ENCODE measurements around the gene SLC9A9.
"Not testable (repeated sequence)": the region's sequence is repeated elsewhere in the genome, so short reads cannot be mapped to it uniquely, and the experiment has no call there.

The SLC9A9 gene

DNA sequence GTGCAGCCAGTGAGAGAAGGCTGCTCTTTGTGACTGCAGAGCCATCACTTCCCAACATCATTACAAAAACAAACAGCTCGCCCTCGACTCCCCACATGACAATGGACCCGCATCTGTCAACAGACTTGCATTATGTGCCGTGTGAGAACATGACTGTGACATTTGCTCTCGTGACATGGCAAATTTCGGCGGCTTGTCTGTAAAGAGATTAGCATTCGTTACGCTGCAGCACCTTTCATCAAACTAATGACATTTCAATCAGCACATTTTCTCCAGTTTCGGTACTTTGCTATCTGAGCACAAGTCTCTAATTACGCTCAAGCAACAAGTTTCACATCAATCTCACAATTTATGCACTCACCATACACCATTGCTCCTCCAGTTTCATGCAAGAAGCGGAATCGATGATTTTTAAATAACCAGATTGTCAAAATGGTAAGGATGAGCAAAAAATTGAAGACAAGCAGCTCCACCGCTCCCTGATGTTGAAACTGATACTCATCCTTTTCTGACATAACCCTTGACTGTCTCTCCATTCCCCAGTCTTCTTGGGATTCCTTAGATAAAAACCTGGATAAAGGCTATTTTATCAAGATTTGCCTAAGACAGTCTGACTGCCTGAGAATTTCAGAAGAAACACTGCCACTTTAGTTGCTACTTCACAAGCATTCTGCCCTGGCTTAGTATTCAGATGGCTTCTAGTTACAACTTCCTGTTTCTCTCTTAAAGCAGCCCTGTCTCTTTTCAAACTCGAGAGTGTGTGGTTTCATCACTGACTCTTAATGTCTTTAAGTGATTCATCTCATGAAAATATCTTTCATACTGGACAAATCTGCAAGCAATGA, at the start of gene SLC9A9:
SLC9A9 (minus strand) TSS at position 682 of the 845 bp plus-strand sequence; CDS start at position 536, 146 bp downstream.
- peak; percentile 35 to 38 for DNase-seq

DNA sequence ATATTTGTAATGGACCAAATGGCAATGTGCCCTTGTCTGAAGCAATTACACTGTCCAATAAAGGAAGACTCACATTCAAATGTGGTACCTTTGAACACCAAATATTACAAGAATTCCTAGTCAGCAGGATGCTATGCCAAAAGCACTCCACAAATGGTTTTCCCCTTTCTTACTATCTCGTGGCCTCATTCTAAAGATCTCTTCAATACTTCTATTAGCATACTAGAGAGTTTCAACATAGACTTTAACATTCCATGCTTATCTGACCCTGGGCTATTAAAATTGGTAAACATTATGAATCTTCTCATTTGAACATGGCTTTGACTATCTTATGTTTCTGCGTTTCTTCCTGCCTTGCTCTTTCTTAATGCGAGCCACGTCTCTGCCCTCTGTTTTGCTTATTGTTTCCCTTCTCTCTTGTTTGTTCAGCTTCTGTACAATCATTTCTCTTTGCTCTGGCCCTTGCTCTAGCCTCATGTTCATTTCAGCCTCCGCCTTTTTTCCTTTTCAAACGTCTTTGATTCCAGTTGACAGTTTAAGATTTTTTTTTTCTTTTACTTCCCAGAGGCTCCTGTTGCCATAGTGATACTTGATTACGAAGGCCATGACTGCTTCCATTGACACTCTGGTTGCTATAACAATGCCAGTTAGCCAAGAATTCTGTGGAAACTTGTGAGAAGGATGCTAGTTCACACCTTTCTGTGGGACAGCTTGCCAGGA, 49.5 kb upstream of the SLC9A9 start:
- DNase-seq, result no peak

DNA sequence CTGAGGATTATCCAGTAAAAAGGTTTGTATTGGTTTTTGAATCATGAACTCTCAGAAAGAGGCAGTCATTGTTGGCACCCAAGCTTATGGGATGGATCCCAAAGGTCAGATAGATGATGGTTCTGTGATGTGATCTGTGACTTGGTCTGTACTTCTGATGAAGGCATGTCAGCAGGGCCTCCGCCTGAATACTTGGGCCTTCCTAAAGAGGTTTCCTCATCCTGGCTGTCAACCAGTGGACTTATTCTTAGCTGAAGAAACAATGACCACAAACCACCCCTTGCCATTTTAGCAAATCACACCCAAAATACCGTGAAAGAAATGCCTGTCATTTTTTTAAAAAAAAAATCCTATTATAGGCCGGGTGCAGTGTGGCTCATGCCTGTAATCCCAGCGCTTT, 48.2 kb upstream of the SLC9A9 start:
- no peak for DNase-seq

DNA sequence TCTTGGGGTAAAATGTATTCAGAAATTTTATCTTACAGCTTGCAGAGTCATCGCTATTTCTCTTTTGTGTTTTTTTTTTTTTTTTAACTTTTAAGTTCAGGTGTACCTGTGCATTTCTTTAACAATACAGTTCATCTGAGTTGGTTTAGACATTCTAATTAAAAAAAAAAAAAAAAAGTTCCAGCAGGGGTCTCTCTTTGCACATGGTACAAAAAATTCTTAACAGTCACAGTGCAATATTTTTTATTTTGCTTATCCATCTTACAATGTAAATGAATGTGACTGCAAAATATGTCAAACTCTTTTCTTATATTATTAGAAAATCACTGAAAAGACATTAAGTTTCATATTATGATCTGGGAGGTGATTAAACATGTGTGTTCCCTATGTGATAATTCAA, 47.5 kb upstream of the SLC9A9 start:
- DNase-seq, result no peak

DNA sequence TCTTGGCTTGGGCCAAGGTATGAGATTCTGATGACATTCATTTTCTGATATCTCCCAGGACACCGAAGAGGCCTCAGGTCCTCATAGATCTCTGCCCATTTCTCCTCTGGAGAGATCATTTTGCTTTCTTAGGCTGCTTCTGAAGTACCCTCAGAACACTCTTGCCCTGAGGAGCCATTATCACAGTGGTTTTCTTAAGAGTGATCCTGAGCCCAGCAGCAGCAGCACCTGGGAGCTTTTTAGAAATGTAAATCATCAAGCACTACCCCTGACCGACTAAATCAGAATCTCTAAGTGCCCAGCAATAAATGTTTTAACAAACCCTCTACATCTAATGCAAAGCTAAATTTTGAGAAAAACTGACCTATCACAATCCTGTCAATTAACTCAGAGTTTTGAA, 40.6 kb upstream of the SLC9A9 start:
- DNase-seq, result no peak

DNA sequence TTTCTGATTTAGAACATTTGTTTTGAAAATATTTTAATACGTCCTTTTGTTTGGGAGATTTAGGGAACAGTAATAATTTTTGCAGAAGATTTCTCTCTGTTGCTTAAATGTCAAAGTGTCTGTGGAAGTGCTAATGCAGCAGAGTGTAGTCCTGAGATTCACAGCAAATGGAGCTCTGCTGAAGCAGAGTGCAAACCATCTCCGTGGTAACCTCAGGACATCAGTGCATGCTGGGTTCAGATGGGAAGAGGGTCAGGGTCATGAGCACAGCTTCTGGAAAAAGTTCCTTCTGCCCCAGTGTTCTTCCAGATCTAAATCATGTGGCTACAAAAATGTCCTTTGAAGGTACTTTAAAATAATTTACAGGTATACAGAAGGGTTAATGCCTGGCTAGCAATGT, 39.9 kb upstream of the SLC9A9 start:
- no peak for DNase-seq

DNA sequence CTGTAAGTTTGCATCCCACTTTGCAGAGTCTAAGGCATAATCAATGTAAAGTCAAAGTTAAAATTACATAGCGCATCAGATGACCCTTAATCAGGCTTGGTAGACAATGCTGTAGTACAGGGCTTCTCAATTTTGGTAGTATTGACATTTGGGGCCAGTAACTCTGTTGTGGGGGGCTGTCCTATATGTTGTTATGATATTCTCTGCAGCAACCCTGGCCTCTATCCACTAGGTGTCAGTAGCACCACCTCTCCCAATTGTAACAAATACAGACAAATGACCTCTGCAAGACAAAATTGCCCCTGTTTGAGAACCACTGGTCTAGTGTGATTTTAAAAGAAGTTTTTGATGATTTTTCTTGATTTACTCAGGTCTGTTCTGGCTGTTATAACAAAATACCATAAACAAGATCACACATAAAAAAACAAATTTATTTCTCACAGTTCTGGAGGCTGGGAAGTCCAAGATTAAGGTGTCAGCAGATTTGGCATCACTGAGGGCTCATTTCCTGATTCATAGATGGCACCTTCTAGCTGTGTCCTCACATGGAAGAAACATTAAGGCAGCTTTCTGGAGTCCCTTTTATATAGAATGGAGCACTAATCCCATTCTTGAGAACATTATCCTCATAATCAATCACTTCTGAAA, 37.6 kb upstream of the SLC9A9 start:
- DNase-seq, result peak; percentile 23 to 24

DNA sequence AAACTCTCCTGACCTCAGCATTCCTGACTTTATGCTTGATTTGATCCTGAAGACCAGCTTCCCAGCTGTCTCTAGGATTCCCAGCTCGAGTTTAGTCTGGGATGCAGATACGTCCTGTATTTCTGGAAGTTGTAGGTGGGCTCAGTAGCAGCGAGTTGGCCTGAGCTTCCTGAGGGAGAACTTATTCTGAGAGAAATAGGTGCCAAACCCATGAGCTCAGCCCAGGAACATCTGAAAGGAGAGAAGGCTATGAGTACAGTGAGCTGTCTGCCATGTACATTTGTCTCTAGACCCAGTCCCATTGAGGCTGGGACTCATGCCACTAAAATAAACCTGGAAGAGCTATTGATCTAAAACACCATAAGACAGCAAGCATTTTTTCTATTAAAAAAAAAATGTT, 36.6 kb upstream of the SLC9A9 start:
- no peak for DNase-seq

DNA sequence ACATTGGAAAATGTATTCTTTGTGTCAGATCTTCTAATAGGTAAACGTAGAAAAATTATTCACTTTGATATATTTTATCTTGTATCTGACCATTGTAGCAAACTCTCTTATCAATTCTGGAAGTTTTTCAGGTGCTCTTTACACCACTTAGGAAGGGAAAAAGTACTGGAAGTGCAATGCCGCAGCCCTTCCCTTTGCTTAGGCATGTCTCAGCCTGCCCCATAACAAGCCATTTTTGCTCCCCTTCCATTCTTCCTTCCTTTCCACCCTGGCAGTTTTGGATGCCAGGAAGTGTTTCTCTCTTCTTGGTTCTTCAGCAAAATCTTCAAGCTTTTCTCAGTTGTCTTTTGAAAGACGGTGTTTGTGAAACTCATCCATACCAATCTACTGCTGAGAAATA, 34.9 kb upstream of the SLC9A9 start:
- no peak for DNase-seq

DNA sequence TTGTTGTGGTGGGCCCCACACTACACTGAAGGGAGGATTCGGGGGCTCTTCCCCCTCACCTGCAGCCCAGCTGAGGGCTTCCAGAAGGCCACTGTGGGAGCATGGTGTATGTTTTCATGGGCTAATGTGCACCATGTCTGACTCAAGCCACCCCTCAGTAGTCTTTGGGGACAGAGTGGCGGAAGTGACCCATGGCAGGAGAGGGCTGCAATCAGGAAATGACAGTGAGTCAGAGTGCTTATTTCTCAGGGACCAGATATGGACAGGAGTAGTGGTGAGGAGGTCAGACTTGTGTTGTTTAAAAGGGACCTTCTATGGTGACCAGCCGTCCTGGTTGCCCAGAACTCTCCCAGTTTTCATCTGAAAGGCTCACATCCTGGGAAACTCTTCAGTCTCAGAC, 32.8 kb upstream of the SLC9A9 start:
- DNase-seq, result no peak

DNA sequence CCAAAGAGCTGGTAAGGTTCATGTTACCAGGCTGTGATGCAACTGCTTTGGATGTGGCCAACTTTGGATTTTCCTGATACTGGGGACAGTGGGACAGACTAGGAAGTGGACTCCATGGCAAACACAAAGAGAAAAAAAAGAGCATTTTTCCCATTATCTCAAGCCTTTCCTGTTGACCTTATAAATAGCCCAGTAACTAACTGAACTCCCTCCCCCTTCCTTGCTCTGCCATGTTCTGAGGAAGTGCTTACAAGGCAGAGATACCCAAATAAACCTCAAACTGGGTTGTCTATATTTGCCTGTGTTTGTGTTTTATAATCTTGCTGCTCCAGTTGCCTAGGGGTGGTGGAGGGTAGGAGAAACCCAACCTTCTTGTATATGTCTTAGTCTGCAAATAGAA, 27.3 kb upstream of the SLC9A9 start:
- DNase-seq, result no peak

DNA sequence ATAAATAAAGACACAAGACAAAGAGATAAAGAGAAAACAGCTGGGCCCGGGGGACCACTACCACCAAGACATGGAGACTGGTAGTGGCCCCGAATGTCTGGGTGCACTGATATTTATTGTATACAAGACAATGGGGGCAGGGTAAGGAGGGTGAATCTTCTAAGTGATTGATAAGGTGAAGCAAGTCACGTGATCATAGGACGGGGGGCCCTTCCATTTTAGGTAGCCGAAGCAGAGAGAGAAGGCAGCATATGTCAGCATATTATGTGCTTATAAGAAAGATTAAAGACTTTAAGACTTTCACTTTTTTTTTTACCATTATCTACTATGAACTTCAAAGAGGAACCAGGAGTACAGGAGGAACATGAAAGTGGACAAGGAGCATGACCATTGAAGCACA, 25.3 kb upstream of the SLC9A9 start:
- DNase-seq, result not testable (repeated sequence)

DNA sequence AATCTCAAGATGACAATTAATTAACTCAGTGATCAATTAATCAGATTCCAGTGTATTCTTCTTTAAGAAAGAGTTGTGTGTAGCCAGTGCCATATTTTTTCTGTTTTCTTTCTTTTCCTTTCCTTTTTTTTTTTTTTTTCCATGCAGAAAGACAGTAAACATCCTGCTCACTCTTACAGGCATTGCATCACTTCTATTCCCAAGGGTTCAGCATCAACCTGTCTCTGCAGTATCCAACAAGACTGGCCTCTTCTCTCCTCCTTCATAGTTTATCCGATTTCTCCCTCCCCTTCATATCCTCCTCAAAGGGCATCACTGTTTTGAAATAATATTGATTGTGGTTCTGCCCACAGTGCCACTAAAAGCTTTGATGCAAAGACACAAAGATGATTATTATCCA, 17.0 kb upstream of the SLC9A9 start:
- no peak for DNase-seq

DNA sequence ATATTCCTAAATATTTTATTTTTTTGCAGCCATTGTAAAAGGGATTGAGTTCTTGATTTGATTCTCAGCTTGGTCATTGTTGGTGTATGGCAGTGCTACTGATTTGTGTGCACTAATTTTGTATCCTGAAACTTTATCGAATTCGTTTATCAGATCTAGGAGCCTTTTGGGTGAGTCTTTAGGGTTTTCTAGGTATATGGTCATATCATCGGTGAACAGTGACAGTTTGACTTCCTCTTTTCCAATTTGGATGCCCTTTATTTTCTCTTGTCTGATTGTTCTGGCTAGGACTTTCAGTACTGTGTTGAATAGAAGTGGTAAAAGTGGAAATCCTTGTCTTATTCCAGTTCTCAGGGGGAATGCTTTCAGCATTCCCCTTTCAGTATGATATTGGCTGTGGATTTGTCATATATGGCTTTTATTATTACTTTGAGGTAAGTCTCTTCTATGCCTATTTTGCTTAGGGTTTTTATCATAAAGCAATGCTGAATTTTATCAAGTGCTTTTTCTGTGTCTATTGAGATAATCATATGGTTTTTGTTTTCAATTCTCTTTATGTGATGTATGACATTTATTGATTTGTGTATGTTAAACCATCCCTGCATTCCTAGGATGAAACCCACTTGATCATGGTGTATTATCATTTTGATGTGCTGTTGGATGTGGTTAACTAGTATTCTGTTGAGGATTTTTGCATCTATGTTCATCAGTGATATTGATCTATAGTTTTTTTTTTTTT, 11.4 kb upstream of the SLC9A9 start:
- DNase-seq, result no peak

DNA sequence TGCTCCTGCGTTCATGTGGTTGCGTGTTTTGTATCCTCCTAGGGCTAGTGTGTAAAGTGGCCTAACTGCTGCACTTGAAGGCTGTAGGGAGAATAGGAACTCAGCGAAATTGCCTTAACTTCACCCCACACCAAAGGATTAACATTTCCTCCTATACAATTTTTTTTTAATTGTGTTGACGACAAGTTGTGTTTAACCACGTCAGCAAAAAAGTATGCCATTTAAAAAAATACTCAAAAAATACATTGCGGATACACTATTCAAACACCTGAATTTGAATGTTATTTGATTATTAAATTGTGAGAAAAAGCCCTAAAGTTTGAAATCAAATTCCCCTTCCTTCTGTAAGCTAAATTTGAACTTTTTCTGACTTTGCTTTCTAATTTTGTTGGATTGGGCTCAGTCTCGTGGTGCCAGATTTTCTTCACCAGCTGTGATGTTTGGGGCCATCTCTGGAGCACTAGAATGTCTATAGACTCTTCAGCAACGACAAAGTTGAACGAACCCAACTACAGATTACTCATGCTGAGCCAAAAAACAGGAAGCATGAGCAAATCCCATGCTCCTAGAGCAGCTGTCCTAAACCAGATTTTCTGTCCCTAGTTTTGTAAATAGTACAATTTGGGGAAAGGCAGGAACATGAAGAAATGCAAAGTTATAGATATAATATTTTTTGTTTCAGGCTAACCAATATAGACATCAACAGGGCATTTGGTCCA, 8.1 kb upstream of the SLC9A9 start:
- DNase-seq, result no peak

DNA sequence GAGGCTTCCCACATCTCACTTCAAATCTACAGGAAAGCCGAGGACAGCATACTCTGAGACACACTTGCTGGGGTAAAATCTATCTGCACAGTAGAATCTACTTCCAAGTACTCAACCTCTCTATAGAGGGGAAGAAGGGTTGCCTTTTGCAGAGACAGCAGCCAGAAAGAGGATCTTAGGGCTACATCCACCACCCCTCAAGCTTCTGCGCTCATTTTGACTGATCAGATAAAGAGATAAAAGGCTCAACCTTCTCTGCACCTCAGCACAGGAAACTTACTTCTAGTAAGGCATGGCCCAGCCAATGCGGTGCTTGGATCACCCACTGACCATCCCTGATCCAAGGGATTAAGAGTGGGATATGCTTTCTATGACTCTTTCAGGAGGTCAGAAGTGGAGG, 6.9 kb upstream of the SLC9A9 start:
- no peak for DNase-seq

DNA sequence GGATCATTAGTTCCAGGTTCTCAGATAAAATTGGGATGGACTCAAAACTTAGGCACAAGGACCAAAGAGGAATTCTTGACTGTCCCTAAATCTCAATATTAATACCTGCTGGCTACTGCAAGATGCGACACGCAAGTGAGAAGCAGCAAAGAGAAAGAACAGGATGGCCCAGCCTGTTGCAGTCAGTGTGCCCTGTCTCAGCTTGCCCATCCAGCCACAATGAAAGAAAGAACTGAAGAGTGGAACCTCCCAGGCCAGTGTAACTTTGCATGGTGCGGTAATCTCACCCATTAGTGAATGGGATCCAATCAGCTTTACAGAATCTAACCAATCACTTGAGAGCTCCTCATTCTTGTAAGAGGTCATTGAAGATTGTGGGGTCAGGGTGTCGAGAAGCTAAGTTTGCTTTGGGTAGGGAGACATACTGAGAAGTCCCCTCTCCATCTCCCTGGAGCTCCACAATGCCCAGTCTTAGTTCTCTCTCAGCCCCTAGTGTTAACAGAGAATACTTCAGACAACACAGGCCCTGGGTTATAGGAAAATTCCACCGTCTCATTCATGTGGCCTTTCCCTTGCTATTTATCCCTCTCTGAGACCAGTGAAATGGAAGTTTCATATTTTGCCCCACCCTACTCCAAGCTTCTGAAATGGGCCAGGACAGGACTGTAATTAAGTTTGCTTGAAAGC, 3.2 kb upstream of the SLC9A9 start:
- DNase-seq, result no peak

DNA sequence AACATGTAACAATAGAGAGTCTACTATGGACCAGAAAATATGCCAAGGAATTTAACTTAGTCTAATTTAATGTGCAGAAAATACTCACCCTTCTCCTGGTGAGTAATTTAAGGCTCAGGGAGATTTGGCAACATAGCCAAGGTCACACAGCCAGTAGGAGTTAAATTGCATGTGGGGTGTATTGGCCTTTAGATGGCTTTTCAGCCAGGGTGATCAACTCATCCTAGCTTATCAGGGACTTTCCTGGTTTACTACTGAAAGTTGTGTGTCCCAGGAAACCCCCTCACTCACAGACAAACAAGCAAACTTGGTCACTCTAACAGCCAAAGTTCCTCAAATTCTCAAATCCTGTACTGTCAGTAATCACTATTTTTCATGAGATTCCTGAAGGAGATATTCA, 2.6 kb upstream of the SLC9A9 start:
- DNase-seq, result no peak

DNA sequence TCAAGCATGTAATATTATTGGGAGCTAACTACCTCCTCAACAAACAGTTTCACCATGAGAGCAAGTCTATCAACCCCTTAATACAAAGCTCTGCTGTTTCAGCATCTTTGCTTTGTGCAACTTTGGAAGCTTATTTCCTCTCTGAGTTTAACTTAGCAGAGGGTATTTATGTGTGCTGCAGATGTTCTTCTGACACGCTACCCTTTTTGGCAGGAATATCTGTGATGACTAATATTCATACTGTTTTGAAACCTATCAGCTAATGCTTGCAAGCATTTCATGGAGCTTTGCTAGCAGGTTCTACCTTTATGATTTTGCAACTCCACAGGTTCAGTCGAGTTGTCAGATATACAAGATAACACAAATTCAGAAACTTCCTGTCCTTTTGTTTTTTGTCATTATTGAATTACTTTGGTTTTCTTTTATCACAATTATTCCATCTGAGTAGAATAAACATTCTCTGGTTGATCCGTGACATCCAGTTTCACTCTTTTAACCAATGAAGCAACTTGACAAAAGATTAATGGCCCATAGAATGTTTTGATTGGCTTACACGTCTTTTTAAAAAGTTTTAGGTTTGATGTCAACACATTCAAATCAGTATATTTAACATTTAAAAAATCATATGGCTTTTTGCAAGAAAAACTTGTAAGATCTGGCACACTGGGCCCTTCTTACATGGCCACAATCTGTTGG, 1.7 kb upstream of the SLC9A9 start:
- DNase-seq, result no peak

DNA sequence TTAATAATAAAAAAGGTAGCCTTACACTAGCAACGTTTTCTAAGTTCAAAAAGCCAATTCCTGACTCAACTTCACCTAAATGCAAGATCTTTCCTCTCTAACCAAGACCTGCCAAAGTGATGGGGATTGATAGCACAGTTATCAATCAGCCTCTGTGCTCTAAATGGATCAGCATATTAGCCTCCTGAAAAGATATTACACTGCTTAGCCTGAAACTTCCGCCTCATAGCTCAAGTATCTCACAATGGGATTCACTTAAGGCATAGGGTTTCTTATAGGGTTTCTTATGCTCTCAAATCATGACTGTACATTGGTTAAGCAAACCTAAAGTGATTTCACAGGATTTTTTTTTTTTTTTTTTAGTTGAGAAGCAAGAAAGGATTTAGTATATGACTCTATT, 436 bp upstream of the SLC9A9 start:
- no peak for DNase-seq

DNA sequence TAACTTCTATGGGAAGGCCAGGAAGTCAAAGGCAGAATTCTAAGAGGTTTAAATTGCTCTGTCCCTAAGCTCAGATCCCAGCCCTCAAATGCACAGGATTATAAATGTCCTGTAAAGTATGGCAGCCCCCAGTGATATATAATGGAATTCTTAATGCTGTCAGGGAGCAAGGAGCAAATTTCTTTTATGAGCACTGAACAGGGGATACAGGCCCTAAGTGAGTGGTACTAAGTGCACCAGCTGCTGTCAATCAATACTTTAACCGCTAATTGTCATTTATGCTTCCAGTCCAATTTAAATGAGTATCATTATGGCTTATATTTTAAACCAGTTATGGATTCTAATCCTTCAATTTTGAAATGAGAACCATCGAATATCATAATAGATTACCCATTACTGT, 4.7 kb downstream of the SLC9A9 start:
- DNase-seq, result no peak

Measured in activated T-cell treated with anti-CD3 and anti-CD28 coated beads, Interleukin-2, amount 50 U/mL, for 48 hours (primary cell).